Keratinocyte (primary cell): Measurements from ENCODE around the gene NECTIN4. TPM values are rescaled to one million over a fixed set of nuclear protein-coding genes. Genes with fewer than 3 reads are reported as not detected.
A peak's percentile ranks its signal among the peaks of the same experiment; 100 is the strongest.

Experiments used
- DNase-seq: peaks from one replicate; pipeline ENCODE4 v3.0.0-alpha.2; 2011; ENCODE audit warnings: low read depth, missing footprints, low spot score
- FAIRE-seq: peaks from 2 replicates; lab custom pipeline; 2011; peaks lifted over from hg19 to GRCh38; lab: Jason Lieb, UNC
- H2AFZ ChIP-seq: 2 replicates; pipeline ENCODE4 v1.6.0; 2012; ENCODE audit warnings: low read length, control low read depth, inconsistent platforms; ENCODE audit not compliant: control insufficient read depth
- H3K27ac ChIP-seq: 2 replicates; pipeline ENCODE4 v1.5.1; 2011; ENCODE audit warnings: low read length; ENCODE audit not compliant: control insufficient read depth, insufficient read depth
- H3K27me3 ChIP-seq: 3 replicates; pipeline ENCODE4 v1.6.0; 2011; ENCODE audit warnings: low read length; ENCODE audit not compliant: control insufficient read depth, insufficient read depth; ENCODE audit errors: extremely low read depth
- H3K36me3 ChIP-seq, 2 experiments: 2 replicates in 1 of 2; 3 replicates in 1 of 2; pipeline ENCODE4 v1.5.1; 2011; ENCODE audit warnings: low read length in 2 of 2, mild to moderate bottlenecking in 1 of 2; ENCODE audit not compliant: control insufficient read depth in 2 of 2, insufficient read depth in 2 of 2; ENCODE audit errors: extremely low read depth in 1 of 2
- H3K4me1 ChIP-seq: 3 replicates; pipeline ENCODE4 v1.5.1; 2011; ENCODE audit warnings: low read length; ENCODE audit not compliant: control insufficient read depth, insufficient read depth; ENCODE audit errors: extremely low read depth
- H3K4me2 ChIP-seq: 3 replicates; pipeline ENCODE4 v1.6.0; 2011; ENCODE audit warnings: low read depth, low read length; ENCODE audit not compliant: control insufficient read depth, insufficient read depth; ENCODE audit errors: extremely low read depth
- H3K4me3 ChIP-seq, 3 experiments: fragments of 200-600 bp in 1 of 3; sonication (generic) in 1 of 3; 2 replicates in 2 of 3; 3 replicates in 1 of 3; pipeline ENCODE4 v1.5.1; 2011 to 2016; ENCODE audit warnings: low read length in 3 of 3, mild to moderate bottlenecking in 3 of 3, control low read depth in 2 of 3, inconsistent platforms in 1 of 3, low read depth in 1 of 3, mixed read lengths in 1 of 3, mixed run types in 1 of 3, moderate library complexity in 1 of 3; ENCODE audit not compliant: control insufficient read depth in 2 of 3, insufficient read depth in 2 of 3; ENCODE audit errors: extremely low read depth in 1 of 3
- H3K79me2 ChIP-seq: 2 replicates; pipeline ENCODE4 v1.6.0; 2012; ENCODE audit warnings: low read length; ENCODE audit not compliant: control insufficient read depth, insufficient read depth
- H3K9ac ChIP-seq: 3 replicates; pipeline ENCODE4 v1.6.0; 2011; ENCODE audit warnings: low read length; ENCODE audit not compliant: control insufficient read depth, insufficient read depth; ENCODE audit errors: extremely low read depth
- H3K9me1 ChIP-seq: 3 replicates; pipeline ENCODE4 v1.6.0; 2011; ENCODE audit warnings: low read length; ENCODE audit not compliant: control insufficient read depth, insufficient read depth; ENCODE audit errors: extremely low read depth
- H3K9me3 ChIP-seq: 2 replicates; pipeline ENCODE4 v1.5.1; 2012; ENCODE audit warnings: low read depth, low read length; ENCODE audit not compliant: control insufficient read depth
- H4K20me1 ChIP-seq: 3 replicates; pipeline ENCODE4 v1.6.0; 2011; ENCODE audit warnings: low read length; ENCODE audit not compliant: control insufficient read depth, insufficient read depth; ENCODE audit errors: extremely low read depth
- EZH2 ChIP-seq: IDR thresholded peaks from one replicate; pipeline ENCODE4 v1.6.1; 2012; ENCODE audit warnings: inconsistent platforms, mild to moderate bottlenecking, low read length, moderate library complexity
- dilution Hi-C: fragments of 300-500 bp; cut with MboI; formaldehyde crosslinking; loops from one replicate; pipeline ENCODE4 v1.7.0; 2020; ENCODE audit warnings: low sequenced_read_pairs; ENCODE audit not compliant: extremely low pct_ligation_motif_present
- polyA plus RNA-seq, 5 experiments: library from polyadenylated mRNA; depleted of rRNA in 3 of 5; stranded (reverse) in 3 of 5; stranded (forward) in 1 of 5; unstranded in 1 of 5; fragments of >200 nt; gene quantifications; 1 replicate in 1 of 5; 2 replicates in 3 of 5; 3 replicates in 1 of 5; pipeline versions ENCODE4 v1.2.1 to v1.2.3, GENCODE V29; 2011 to 2012; ENCODE audit warnings: missing spikeins in 2 of 5, low read depth in 1 of 5, low replicate concordance in 1 of 5
- TF ChIP-seq, protein P1 (sequence below), 3 experiments: IDR thresholded peaks in 1 of 3; conservative IDR thresholded peaks in 1 of 3; optimal IDR thresholded peaks in 1 of 3; 2 replicates in 2 of 3; 3 replicates in 1 of 3; pipeline versions ENCODE3 to v1.5.1; 2011; ENCODE audit warnings: low read length in 3 of 3, mild to moderate bottlenecking in 3 of 3, moderate library complexity in 2 of 3, control low read depth in 1 of 3, inconsistent platforms in 1 of 3; ENCODE audit not compliant: insufficient read depth in 2 of 3; ENCODE audit errors: extremely low read depth in 1 of 3

NECTIN4 gene
- polyA plus RNA-seq, 1 donor (not counting 4 experiments of a cell fraction or from before 2014, with no cell fraction given): 8.6 TPM

DNA sequence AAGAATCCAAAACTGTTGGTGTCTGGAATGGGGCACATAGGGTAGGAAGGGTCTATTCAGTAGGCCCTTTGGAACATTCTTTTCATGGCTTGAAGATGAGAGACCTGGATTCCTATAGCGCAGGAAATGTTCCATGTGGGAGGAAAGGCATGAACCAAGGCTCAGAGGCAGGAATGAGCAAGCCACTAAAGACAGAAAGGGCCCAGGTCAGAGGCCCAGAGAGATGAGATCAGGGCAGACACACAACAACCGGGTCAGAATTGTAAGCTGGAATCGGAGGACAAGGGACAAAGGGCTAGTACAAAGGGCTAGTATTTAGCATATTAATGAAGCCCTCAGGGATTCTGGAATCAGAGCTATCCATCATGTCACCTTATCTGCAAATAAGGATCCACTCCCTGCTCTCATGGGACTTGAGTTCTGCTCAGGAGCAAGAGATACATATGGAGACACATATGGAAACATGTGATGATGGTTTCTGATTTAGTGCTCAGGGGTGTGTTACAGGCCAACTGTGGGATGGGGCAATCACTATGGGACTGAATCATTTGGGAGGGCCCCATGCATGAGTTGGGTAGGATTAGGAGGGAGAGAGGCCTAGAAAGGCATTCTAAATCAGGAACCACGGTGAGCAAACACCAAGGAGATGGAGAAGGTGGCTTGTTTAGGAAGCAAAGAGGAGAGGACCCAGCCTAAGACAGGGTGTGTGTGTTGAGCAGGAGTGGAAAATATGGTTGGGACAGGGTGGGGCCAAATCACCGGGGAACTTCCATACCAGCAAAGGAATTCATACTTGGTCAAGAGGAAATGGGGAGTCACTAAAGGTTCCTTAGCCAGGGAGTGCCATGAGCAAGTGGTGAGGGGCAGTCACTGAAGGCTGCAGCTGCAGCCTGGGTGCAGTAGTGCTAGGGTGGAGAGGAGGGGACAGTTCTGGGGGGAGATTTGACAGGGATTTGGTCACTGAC lies 8.6 kb downstream of the NECTIN4 start:
- H3K4me1 ChIP-seq: peaks cover 45% of the 10 kb centered on the region

GRCh38 chr1:161079436-161080110 lies 9.8 kb downstream of the NECTIN4 start:
- Histone ChIP-seq H3K27me3 (no peaks in the 10 kb centered on the region), H3K9me3 (no peaks in the 10 kb centered on the region), H3K4me3 (no peak overlapping the region), H3K79me2 (no peaks in the 10 kb centered on the region), H2AFZ (no peak overlapping the region), H3K9me1 (no peaks in the 10 kb centered on the region), H3K36me3 (no peaks in the 10 kb centered on the region), H3K27ac (no peak overlapping the region), H4K20me1 (no peaks in the 10 kb centered on the region), H3K9ac (no peak overlapping the region), H3K4me1 (peaks cover 45% of the 10 kb centered on the region), H3K4me2 (no peak overlapping the region)
- no peak for FAIRE-seq
- no peak for DNase-seq
- dilution Hi-C loops: no loop called here
- no peak for TF ChIP-seq EZH2
- TF ChIP-seq, protein P1, sequence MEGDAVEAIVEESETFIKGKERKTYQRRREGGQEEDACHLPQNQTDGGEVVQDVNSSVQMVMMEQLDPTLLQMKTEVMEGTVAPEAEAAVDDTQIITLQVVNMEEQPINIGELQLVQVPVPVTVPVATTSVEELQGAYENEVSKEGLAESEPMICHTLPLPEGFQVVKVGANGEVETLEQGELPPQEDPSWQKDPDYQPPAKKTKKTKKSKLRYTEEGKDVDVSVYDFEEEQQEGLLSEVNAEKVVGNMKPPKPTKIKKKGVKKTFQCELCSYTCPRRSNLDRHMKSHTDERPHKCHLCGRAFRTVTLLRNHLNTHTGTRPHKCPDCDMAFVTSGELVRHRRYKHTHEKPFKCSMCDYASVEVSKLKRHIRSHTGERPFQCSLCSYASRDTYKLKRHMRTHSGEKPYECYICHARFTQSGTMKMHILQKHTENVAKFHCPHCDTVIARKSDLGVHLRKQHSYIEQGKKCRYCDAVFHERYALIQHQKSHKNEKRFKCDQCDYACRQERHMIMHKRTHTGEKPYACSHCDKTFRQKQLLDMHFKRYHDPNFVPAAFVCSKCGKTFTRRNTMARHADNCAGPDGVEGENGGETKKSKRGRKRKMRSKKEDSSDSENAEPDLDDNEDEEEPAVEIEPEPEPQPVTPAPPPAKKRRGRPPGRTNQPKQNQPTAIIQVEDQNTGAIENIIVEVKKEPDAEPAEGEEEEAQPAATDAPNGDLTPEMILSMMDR (optimal IDR thresholded peaks at IDR 0.05 in 1 of 3, IDR thresholded peaks at IDR 0.05 in 1 of 3, conservative IDR thresholded peaks at IDR 0.05 in 1 of 3; ENCODE audit: extremely low read depth in 1 of 3, insufficient read depth in 2 of 3, low read length in 3 of 3): no peak

More for the DNA sequence above, 8.6 kb downstream of the NECTIN4 start:
- Histone ChIP-seq H3K9ac (no peak overlapping the region), H3K4me3 (no peak overlapping the region), H3K27ac (no peak overlapping the region), H3K4me2 (peak overlapping the region; percentile 3), H3K9me1 (no peaks in the 10 kb centered on the region), H4K20me1 (no peaks in the 10 kb centered on the region), H3K9me3 (no peaks in the 10 kb centered on the region), H3K27me3 (no peaks in the 10 kb centered on the region), H3K79me2 (no peaks in the 10 kb centered on the region), H2AFZ (peak overlapping the region; percentile 53), H3K36me3 (no peaks in the 10 kb centered on the region)
- DNase-seq: no peak
- dilution Hi-C loops: no loop called here
- TF ChIP-seq, protein P1 (optimal IDR thresholded peaks at IDR 0.05 in 1 of 3, IDR thresholded peaks at IDR 0.05 in 1 of 3, conservative IDR thresholded peaks at IDR 0.05 in 1 of 3; ENCODE audit: extremely low read depth in 1 of 3, insufficient read depth in 2 of 3, low read length in 3 of 3): no peak
- TF ChIP-seq EZH2: no peak
- peak; percentile 34 for FAIRE-seq
